Measurements from ENCODE around the gene IGFBP4.

Gene IGFBP4

DNA sequence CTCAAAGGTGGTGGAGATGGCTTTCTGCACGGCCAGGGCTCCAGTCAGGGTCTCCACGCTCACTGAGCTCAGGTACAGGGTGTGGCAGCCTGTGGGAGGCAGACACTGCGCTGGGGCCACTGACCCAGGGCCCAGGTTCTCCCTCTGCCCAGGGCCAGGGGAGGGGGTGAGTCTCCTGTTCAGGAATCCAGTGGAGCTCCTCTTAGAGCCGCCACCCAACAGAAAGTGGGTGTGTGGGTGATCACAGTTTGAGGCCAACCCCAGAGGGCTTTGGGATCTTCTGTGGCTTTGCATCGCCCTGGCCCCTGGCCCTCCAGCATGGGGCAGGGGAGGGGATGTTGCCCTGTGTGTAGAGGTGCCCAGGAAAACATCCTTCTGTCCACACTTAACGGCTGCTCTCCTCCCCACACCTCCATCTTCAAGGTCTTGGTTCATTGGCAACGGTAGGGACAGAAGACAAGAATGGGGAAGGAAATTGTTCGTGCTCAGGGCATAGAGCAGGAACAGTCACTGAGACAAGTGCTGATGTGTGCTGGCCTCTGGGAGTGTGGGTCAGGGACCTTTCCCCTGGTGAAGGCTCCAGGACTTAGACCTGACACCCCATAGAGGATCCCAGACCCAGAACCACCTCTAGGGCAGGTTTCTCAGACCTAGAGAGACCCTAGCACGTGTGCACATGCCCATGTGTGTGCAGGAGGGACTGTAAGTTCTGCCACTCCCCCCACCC is 36.7 kb downstream of the IGFBP4 start:
- Mint-ChIP-seq H3K4me3 (no peak overlapping the region), H3K27me3 (no peaks in the 10 kb centered on the region), H3K27ac (peak overlapping the region; percentile 91), H3K4me1 (peaks cover 25% of the 10 kb centered on the region), H3K9me3 (no peaks in the 10 kb centered on the region), H3K36me3 (no peaks in the 10 kb centered on the region)
- ATAC-seq (ENCODE audit: low read depth) (peak; percentile 25), DNase-seq (ENCODE audit: low spot score in 2 of 2) (peak; percentile 14 to 22)

DNA sequence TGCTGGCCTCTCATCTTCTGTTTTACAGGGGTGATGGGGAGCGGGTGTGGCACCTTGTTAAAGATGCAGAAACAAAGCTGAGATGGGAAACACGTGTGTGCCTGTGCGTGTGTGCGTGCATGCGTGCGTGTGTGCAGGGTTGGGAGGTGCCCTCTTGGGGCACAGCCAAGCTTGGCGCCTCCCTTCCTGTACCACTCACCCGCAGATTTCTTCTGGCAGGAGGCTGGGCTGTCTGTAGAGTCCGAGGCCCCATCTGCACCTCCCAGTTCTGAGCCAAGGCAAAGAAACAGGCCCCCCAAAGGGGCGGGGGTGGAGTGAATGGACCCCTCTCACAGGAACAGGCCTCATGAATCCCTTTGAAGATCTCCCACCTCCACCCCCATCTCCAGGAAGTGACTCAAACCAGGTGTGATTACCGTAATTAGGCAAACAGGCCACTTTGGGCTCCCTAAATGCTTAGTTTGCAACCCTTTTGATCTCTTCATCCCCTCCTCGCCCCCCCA is 37.3 kb downstream of the IGFBP4 start:
- Mint-ChIP-seq H3K27ac (peak overlapping the region; percentile 91), H3K4me1 (peaks cover 25% of the 10 kb centered on the region), H3K27me3 (no peaks in the 10 kb centered on the region), H3K4me3 (peak overlapping the region; percentile 54), H3K9me3 (no peaks in the 10 kb centered on the region), H3K36me3 (no peaks in the 10 kb centered on the region)
- peak; percentile 45 to 55 for DNase-seq (ENCODE audit: low spot score in 2 of 2)
- peak; percentile 94 for ATAC-seq (ENCODE audit: low read depth)

DNA sequence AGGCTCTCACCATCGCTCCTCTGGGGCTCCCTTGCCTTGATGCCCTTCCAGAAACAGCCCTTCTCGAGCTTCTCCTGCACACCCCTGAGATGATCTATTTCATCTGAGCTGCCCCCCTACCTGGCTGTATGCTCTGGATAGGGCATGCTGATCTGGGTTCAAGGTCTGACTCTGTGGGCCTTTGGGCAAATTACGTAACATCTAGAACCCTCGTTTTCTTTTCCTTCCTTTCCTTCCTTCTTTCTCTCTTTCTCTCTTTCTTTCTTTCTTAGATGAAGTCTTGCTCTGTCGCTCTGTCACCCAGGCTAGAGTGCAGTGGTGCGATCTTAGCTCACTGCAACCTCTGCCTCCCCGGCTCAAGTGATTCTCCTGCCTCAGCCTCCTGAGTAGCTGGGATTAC is 37.9 kb downstream of the IGFBP4 start:
- Mint-ChIP-seq H3K36me3 (no peaks in the 10 kb centered on the region), H3K27me3 (no peaks in the 10 kb centered on the region), H3K9me3 (no peaks in the 10 kb centered on the region), H3K4me1 (peaks cover 24% of the 10 kb centered on the region), H3K27ac (peak overlapping the region; percentile 91), H3K4me3 (peak overlapping the region; percentile 64)
- ATAC-seq (ENCODE audit: low read depth) = no peak
- no peak for DNase-seq (ENCODE audit: low spot score in 2 of 2)

DNA sequence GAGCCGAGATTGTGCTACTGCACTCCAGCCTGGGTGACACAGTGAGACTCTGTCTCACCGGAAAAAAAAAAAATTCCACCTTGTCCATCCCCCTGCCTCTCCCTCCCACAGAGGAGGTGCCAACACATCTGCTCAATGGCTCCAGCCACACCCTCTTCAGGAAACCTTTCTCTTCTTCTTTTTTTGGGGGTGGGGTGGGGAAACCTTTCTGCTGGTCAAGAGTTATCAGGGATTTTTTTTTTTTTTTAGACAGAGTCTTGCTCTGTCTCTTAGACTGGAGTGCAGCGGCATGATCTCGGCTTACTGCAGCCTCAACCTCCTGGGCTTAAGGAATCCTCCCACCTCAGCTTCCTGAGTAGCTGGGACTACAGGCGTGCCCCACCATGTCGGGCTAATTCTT is 39.5 kb downstream of the IGFBP4 start:
- Mint-ChIP-seq H3K9me3 (no peaks in the 10 kb centered on the region), H3K36me3 (no peaks in the 10 kb centered on the region), H3K27ac (peak overlapping the region; percentile 80), H3K4me3 (no peak overlapping the region), H3K4me1 (peaks cover 22% of the 10 kb centered on the region), H3K27me3 (no peaks in the 10 kb centered on the region)
- ATAC-seq (ENCODE audit: low read depth) (no peak), DNase-seq (ENCODE audit: low spot score in 2 of 2) (no peak)

DNA sequence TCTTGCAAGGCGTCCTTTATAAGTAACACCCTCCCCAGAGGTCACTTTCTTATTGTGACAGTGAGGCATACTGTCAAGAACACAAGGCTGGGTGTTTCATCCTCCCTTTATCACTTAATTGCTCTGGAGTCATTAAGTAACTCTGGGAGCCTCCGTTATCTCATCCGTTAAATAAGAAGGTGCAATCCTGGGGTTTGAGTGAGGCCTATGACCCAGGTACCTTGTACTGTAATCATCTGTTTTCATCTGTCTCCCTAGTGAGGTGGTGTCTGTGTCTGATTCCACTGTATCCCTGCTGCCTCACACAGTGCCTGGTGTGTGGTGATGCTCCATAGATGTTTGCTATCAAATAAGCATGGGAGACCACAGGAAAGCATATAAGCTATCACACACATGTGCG is 40.4 kb downstream of the IGFBP4 start:
- Mint-ChIP-seq H3K9me3 (no peaks in the 10 kb centered on the region), H3K27ac (no peak overlapping the region), H3K36me3 (no peaks in the 10 kb centered on the region), H3K4me3 (no peak overlapping the region), H3K4me1 (peaks cover 22% of the 10 kb centered on the region), H3K27me3 (no peaks in the 10 kb centered on the region)
- ATAC-seq (ENCODE audit: low read depth) (no peak), DNase-seq (ENCODE audit: low spot score in 2 of 2) (no peak)

DNA sequence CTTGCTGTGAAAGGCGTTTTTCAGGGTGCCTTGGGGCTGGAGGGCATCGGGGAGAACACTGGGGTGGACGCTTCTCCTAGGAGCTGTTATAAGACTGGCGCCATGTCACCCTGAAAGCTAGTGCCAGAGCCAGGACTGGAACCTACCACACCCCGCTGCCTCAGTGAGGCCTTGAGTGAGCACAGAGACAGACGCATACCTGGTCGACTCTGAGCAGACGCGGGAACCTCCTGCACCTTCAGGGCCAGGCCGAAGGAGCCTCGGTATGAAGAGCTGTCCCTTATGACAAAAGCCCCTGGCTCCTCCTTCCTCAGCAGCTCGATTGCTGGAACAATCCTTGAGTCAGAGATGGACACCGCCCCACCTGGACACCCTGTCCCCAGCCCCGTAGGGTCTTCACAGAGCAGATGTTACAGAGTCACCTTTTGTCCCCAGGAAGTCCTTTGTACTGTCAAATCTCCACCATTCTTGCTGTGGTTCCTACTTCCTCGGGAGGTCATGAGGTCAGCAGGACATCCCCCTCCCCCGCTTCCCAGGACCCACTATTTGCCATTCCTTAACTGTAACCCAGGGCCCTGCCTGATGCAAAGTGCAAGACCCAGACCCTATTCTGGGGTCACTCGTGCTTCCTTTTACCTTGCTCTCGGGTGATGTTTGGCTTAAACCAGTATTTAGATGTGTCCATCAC is 41.2 kb downstream of the IGFBP4 start:
- H3K27me3 Mint-ChIP-seq = no peaks in the 10 kb centered on the region
- no peaks in the 10 kb centered on the region for H3K9me3 Mint-ChIP-seq
- no peak overlapping the region for H3K27ac Mint-ChIP-seq
- peaks cover 22% of the 10 kb centered on the region for H3K4me1 Mint-ChIP-seq
- H3K4me3 Mint-ChIP-seq = no peak overlapping the region
- DNase-seq (ENCODE audit: low spot score in 2 of 2) (no peak), ATAC-seq (ENCODE audit: low read depth) (no peak)
- H3K36me3 Mint-ChIP-seq = no peaks in the 10 kb centered on the region

DNA sequence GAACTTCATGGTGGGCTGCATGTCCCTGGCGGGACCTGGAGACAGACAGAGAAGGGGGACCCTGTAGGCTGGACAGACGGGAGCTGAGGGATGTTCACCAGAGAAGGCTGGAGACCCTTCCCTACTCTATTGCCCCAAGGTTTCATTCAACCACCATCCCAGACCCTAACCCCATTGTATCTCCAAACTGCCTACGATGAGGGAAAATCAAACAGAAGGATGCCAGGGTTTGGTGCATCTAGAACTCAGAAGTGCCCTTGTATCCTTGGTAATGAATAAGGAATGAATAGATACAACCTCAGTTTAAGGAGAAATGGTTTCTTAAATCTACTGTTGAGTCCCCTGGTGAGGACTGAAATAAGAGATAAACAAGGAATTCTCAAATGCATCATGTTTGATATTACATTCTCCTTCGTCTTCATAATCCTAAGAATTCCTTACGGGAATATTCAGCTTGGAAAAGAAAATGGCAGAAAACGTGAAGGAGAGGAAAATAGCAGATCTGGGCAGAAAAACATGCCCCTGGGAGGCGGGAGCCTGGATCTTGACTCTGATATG is 41.8 kb downstream of the IGFBP4 start:
- Mint-ChIP-seq H3K4me3 (no peak overlapping the region), H3K4me1 (peaks cover 24% of the 10 kb centered on the region), H3K9me3 (no peaks in the 10 kb centered on the region), H3K27ac (no peak overlapping the region), H3K36me3 (no peaks in the 10 kb centered on the region), H3K27me3 (no peaks in the 10 kb centered on the region)
- no peak for DNase-seq (ENCODE audit: low spot score in 2 of 2)
- no peak for ATAC-seq (ENCODE audit: low read depth)

DNA sequence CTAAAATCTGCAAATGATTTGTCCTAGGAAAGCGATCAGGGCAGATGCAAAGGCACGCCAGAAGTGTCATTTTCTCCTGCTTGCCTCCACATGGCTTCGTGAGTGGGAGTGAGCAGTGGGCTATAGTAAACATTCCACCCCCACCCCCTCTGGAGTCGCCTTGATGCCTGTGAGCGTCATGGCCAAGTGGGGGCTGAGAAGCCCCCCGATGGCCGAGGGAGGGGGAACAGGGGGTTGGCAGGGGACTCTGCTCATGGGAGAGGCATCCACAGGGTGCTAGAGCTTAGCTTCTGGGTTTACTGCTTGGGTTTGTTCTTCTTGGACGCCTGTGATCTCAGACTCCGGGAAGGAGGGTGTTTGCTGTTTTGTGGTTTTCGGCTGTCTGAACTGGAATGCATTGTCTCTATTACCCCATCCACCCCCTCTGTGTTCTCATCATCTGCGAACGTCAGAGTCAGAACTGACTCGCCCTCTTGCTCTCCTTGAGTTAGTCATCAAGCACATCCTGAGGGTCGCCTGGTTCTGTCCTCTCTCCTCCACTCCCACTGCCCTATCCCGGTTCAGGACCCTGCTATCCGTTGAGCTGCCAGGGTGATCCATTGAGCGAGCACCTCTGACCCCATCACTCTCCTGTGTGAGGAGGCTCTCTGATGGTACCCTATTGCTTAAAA is 42.7 kb downstream of the IGFBP4 start:
- Mint-ChIP-seq H3K27me3 (no peaks in the 10 kb centered on the region), H3K27ac (no peak overlapping the region), H3K9me3 (no peaks in the 10 kb centered on the region), H3K36me3 (no peaks in the 10 kb centered on the region), H3K4me1 (peaks cover 21% of the 10 kb centered on the region), H3K4me3 (no peak overlapping the region)
- DNase-seq (ENCODE audit: low spot score in 2 of 2) (no peak), ATAC-seq (ENCODE audit: low read depth) (no peak)

DNA sequence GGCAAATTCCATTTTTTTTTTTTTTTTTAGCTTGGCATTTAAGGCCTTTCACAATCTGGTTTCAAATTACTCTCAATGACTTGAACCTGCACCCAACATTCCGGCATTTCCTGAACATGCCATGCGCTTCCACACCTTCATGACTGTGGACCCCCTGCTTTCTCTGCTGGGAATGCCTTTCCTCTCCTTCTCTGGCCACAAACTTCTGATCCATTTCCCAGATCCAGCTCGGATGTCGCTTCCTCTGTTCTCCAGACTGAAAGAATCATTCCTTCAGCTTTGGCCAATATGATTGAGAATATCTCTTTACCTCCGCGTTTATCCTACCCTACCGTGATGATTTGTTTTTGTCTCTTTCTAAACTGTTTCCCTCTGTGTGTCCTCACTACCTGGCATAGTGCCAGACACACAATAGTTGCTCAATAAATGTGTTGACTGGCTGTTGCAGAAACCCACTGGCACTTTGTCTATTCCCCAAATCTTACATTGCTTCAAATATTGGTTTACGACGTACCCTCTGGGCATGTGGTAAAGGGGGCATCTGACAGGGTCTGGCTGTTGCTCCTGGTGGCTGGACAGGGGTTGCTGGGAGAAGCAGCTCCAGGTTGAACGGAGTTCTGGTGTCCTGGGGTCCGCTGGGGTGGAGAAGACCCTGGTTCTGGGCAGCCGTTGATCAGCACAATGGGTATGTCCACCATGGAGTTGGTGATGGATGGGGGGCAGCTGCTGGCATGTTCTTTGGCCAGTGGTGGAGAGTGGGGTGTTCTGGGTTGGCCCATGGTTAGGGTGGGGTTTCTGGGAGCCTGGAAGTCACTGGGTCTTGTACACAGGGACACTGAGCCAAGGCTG is 43.5 kb downstream of the IGFBP4 start:
- Mint-ChIP-seq H3K4me3 (no peak overlapping the region), H3K9me3 (no peaks in the 10 kb centered on the region), H3K36me3 (no peaks in the 10 kb centered on the region), H3K27ac (no peak overlapping the region), H3K27me3 (no peaks in the 10 kb centered on the region), H3K4me1 (peaks cover 16% of the 10 kb centered on the region)
- ATAC-seq (ENCODE audit: low read depth) (no peak), DNase-seq (ENCODE audit: low spot score in 2 of 2) (no peak)

DNA sequence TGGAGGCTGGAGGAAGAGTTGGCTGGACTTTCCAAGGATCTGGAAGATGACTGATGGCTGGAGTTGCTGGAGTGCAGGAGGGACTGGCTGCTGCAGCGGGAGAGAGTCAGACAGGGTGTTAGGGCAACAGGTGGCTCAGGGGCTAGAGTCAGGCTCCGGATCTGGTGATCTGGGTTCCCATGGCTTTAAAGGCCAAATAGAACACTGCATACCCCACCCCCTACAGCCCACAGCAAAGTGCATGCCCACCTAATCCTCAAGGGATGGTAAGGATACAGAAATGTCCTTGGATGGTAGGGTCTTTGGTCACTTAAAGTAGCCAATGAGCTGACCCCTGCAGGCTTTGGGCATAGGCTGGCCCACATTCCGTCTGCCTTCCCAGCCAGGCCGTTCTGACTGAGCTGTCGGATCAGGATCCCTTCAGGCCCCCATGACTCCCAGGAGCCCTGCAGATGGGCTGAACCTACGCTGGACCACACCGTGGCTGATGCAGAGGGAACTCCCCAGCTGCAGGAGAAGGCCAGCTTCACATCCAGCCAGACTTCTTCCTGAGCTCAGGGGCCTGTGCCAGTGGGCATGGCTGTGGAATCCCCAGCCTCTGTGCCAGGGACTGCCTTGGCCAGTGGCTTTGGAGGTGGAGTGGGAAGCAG is 44.2 kb downstream of the IGFBP4 start:
- ATAC-seq (ENCODE audit: low read depth) = no peak
- H3K4me1 Mint-ChIP-seq = peaks cover 15% of the 10 kb centered on the region
- DNase-seq (ENCODE audit: low spot score in 2 of 2) = no peak
- no peak overlapping the region for H3K27ac Mint-ChIP-seq
- H3K36me3 Mint-ChIP-seq = no peaks in the 10 kb centered on the region
- H3K27me3 Mint-ChIP-seq = no peaks in the 10 kb centered on the region
- no peak overlapping the region for H3K4me3 Mint-ChIP-seq
- no peaks in the 10 kb centered on the region for H3K9me3 Mint-ChIP-seq

DNA sequence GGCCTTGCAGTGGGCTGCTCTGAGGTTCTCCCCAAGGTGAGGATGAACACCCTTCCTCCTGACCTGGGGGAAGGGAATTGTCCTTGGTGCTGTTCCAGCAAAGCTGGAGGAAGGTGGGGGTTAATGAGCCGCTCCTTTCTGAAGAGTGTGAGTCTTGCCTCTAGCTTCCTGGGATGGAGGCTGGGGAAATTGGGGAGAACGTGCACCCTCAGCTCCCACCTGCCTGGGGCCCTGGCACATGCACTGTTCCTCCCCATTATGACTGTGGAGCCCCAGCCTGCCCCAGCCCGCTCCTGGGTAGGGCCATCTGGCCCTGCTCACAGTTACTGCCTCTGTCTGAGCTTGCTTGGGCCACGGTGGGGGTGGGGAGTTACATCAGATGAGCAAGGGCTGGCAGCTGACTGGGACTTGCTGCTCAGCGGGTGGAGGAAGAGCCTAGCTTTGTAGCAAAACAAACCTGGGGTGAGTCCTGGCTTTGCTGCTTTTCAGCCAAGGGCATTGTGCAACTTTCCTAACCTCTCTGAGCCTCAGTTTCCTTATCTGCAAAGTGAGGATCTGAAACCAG is 47.1 kb downstream of the IGFBP4 start:
- ATAC-seq (ENCODE audit: low read depth) (no peak), DNase-seq (ENCODE audit: low spot score in 2 of 2) (no peak)
- Mint-ChIP-seq H3K9me3 (no peaks in the 10 kb centered on the region), H3K27me3 (no peaks in the 10 kb centered on the region), H3K4me3 (no peak overlapping the region), H3K36me3 (no peaks in the 10 kb centered on the region), H3K4me1 (peaks cover 12% of the 10 kb centered on the region), H3K27ac (no peak overlapping the region)

DNA sequence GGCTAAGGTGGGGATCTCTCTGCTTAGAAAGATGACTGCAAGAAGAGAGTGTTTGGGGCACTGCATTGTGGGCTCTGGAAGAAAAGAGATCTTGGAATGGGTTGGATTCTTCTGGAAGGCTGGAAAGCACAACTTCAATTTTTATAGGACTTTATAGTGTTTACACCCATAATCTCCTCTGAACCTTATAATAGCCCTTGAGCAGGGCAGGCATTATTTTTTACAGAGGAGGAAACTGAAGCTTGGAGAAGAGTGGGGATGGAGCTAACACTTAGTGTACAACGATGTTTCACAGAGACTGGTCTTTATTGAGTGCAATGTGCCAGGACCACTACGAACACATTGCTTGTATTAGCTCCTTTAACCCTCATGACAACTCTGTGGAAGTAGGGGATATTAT is 47.7 kb downstream of the IGFBP4 start:
- Mint-ChIP-seq H3K27ac (no peak overlapping the region), H3K36me3 (no peaks in the 10 kb centered on the region), H3K4me1 (peaks cover 12% of the 10 kb centered on the region), H3K27me3 (no peaks in the 10 kb centered on the region), H3K9me3 (no peaks in the 10 kb centered on the region), H3K4me3 (no peak overlapping the region)
- DNase-seq (ENCODE audit: low spot score in 2 of 2) = no peak
- ATAC-seq (ENCODE audit: low read depth) = no peak

DNA sequence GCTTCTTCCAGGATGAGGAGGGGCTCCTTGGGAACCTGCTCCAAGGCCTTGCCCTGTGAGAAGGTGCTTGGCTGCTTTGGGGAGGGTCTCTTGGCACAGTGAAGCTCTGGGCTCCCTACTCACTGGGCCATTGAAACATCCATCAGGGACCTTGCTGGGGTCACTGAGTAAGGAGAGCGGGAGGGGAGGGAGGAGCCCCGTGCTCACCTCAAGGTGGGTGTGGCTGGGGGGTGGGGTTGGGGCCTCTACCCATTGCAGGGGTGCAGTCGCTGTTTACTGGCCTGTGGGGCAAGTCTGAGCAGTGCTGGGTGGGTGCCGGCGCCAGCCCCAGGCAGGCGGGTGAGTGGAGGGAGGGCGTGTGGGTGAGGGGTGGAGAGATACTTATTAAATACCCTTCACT is 48.2 kb downstream of the IGFBP4 start:
- ATAC-seq (ENCODE audit: low read depth) (no peak), DNase-seq (ENCODE audit: low spot score in 2 of 2) (no peak)
- H3K27me3 Mint-ChIP-seq = no peaks in the 10 kb centered on the region
- H3K4me1 Mint-ChIP-seq = peaks cover 12% of the 10 kb centered on the region
- no peaks in the 10 kb centered on the region for H3K9me3 Mint-ChIP-seq
- H3K27ac Mint-ChIP-seq = no peak overlapping the region
- no peak overlapping the region for H3K4me3 Mint-ChIP-seq
- H3K36me3 Mint-ChIP-seq = no peaks in the 10 kb centered on the region

Data from memory B cell (primary cell).